GM12878 (cell line): Measurements from ENCODE around the gene UCKL1. TPM values are rescaled to one million over a fixed set of nuclear protein-coding genes. Genes with fewer than 3 reads are reported as not detected.
A peak's percentile ranks its signal among the peaks of the same experiment; 100 is the strongest.

ENCODE experiments used
- BACH1 ChIP-seq: fragments of 450-650 bp; IDR thresholded peaks from 2 replicates; pipeline ENCODE4 v1.6.1; 2017; ENCODE audit warnings: mild to moderate bottlenecking, borderline replicate concordance
- BCL11A ChIP-seq: IDR thresholded peaks from 2 replicates; pipeline ENCODE4 v1.6.1; 2011; ENCODE audit warnings: low read depth, low read length
- CHD4 ChIP-seq: fragments of 200-600 bp; sonication (generic); IDR thresholded peaks from 2 replicates; pipeline ENCODE4 v1.6.1; 2016; ENCODE audit warnings: mild to moderate bottlenecking
- DPF2 ChIP-seq: fragments of 450-650 bp; IDR thresholded peaks from 2 replicates; pipeline ENCODE4 v1.6.1; 2017; ENCODE audit warnings: mild to moderate bottlenecking
- IRF4 ChIP-seq: IDR thresholded peaks from 2 replicates; pipeline ENCODE4 v1.6.1; 2011; ENCODE audit warnings: low read depth, low read length
- NFYA ChIP-seq: IDR thresholded peaks from 2 replicates; pipeline ENCODE4 v1.6.1; 2011; ENCODE audit warnings: low read depth, mild to moderate bottlenecking, low read length, improper control_type of control experiment, borderline replicate concordance
- NRF1 ChIP-seq: conservative IDR thresholded peaks from 2 replicates; pipeline ENCODE4 v1.6.1; 2011; ENCODE audit warnings: mild to moderate bottlenecking, low read depth, low read length, improper control_type of control experiment
- PAX5 ChIP-seq: IDR thresholded peaks from 2 replicates; pipeline ENCODE4 v1.6.1; 2011; ENCODE audit warnings: low read depth, low read length, borderline replicate concordance
- PAX8 ChIP-seq: fragments of 450-650 bp; IDR thresholded peaks from 2 replicates; pipeline ENCODE4 v1.6.1; 2017; ENCODE audit warnings: mild to moderate bottlenecking, moderate library complexity
- RAD21 ChIP-seq: IDR thresholded peaks from 2 replicates; pipeline ENCODE4 v1.6.1; 2011; ENCODE audit warnings: mild to moderate bottlenecking, low read depth, low read length, moderate library complexity; ENCODE audit not compliant: insufficient read depth
- RAD51 ChIP-seq: fragments of 450-650 bp; IDR thresholded peaks from 2 replicates; pipeline ENCODE4 v1.6.1; 2016; ENCODE audit warnings: moderate library complexity, mild to moderate bottlenecking, inconsistent platforms
- RELA ChIP-seq: fragments of 450-650 bp; IDR thresholded peaks from 2 replicates; pipeline ENCODE4 v1.8.0; 2014; ENCODE audit warnings: borderline replicate concordance; ENCODE audit not compliant: partially characterized antibody
- SMAD5 ChIP-seq: IDR thresholded peaks from 2 replicates; pipeline ENCODE4 v1.6.1; 2016; ENCODE audit warnings: antibody characterized with exemption, low read depth
- ZNF207 ChIP-seq: fragments of 450-650 bp; IDR thresholded peaks from 2 replicates; pipeline ENCODE4 v1.6.1; 2014; ENCODE audit warnings: antibody characterized with exemption, mild to moderate bottlenecking, borderline replicate concordance
- ZNF384 ChIP-seq: IDR thresholded peaks from 2 replicates; pipeline ENCODE4 v1.6.1; 2012; ENCODE audit warnings: low read depth, mild to moderate bottlenecking, low read length, improper control_type of control experiment, borderline replicate concordance
- ZNF622 ChIP-seq: fragments of 450-650 bp; IDR thresholded peaks from 2 replicates; pipeline ENCODE4 v1.6.1; 2017; ENCODE audit warnings: mild to moderate bottlenecking, inconsistent platforms
- ZZZ3 ChIP-seq: IDR thresholded peaks from 2 replicates; pipeline ENCODE4 v1.6.1; 2011; ENCODE audit warnings: low read depth; ENCODE audit not compliant: control insufficient read depth, insufficient read length
- polyA plus RNA-seq, 11 experiments: library from polyadenylated mRNA; depleted of rRNA in 4 of 11; unstranded in 6 of 11; stranded (reverse) in 5 of 11; fragments of >200 nt; fragmentation: Nextera tagmentation in 4 of 11; fragmentation: Illumina TruSeq in 1 of 11; extraction: Ambion mirVana in 4 of 11; extraction: Trizol in 1 of 11; gene quantifications; 1 replicate in 1 of 11; 2 replicates in 10 of 11; pipeline versions ENCODE4 v1.2.1 to v1.2.3, GENCODE V29; 2011 to 2016; ENCODE audit warnings: inconsistent platforms in 2 of 11, missing spikeins in 2 of 11, low read depth in 1 of 11
- total RNA-seq, 4 experiments: library from RNA; depleted of rRNA in 3 of 4; stranded (reverse); fragments of >200 nt in 3 of 4; fragmentation: Illumina TruSeq in 1 of 4; extraction: Trizol in 1 of 4; gene quantifications; 2 replicates each; pipeline versions ENCODE4 v1.2.1 to v1.2.3, GENCODE V29; 2013 to 2021
- TF ChIP-seq, protein P1 (sequence below): IDR thresholded peaks from 2 replicates; pipeline ENCODE4 v1.6.1; 2012; ENCODE audit warnings: low read length, inconsistent platforms
- TF ChIP-seq, protein P2 (sequence below): IDR thresholded peaks from 2 replicates; pipeline ENCODE4 v1.6.1; 2011; ENCODE audit warnings: low read depth, low read length, improper control_type of control experiment, borderline replicate concordance
- TF ChIP-seq, protein P3 (sequence below): fragments of 150-350 bp; IDR thresholded peaks from 2 replicates; pipeline ENCODE4 v1.6.1; 2016; ENCODE audit warnings: low read depth, low read length
- TF ChIP-seq, protein P4 (sequence below): IDR thresholded peaks from 2 replicates; pipeline ENCODE4 v1.6.1; 2011; ENCODE audit warnings: low read depth, mild to moderate bottlenecking, low read length, moderate library complexity, borderline replicate concordance; ENCODE audit errors: extremely low read depth
- TF ChIP-seq, protein P5 (sequence below): fragments of 450-650 bp; conservative IDR thresholded peaks from 2 replicates; pipeline ENCODE4 v1.6.1; 2017; ENCODE audit warnings: mild to moderate bottlenecking, moderate library complexity

The UCKL1 gene
- total and polyA plus RNA-seq, 10 of the 15 experiments (the other 5 are each of a cell fraction or from before 2014, with no cell fraction given), result 2.4 to 36.3 (median 24.8) TPM

DNA sequence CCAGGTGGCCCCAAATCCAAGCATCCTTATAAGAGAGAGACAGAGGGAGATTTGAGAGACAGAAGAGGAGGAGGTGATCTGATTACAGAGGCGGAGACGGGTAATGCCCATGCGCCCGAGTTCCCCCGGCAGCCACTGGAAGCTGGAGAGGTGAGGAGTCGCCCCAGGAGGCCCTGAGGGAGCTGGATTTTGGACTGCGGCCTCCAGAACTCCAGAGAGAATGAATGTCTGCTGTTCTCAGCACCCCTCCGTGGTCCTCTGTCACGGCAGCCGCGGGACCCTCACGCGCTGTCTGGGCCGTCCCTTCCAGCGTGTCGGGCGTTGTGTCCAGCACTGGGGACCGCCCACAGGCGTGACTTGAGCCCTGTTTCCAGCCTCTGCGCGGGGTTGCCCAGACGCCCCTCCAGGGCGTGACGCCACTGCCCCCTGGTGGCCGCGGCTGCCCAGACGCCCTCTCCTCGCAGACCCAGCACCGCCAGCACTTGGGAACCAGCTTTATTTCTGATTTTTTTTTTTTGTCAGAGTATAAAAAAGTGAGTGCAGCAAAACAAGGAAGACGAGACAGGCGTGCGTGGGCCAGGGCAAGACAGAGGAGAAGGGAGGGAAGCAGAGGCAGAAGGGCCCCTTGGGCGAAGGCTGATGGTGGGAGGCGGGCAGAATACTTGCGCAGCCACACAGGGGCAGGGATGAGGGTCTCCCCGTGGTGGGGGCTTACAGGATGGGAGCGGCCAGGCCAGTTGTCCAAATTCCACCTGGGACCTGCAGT is 17.6 kb upstream of the UCKL1 start (continued):
- TF ChIP-seq, protein P1, sequence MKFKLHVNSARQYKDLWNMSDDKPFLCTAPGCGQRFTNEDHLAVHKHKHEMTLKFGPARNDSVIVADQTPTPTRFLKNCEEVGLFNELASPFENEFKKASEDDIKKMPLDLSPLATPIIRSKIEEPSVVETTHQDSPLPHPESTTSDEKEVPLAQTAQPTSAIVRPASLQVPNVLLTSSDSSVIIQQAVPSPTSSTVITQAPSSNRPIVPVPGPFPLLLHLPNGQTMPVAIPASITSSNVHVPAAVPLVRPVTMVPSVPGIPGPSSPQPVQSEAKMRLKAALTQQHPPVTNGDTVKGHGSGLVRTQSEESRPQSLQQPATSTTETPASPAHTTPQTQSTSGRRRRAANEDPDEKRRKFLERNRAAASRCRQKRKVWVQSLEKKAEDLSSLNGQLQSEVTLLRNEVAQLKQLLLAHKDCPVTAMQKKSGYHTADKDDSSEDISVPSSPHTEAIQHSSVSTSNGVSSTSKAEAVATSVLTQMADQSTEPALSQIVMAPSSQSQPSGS, result no peak
- TF ChIP-seq RAD21 (peak; percentile 77), ZNF207 (no peak), CHD4 (no peak), NRF1 (no peak), DPF2 (no peak), ZZZ3 (no peak), PAX5 (no peak), RELA (no peak), IRF4 (no peak), BCL11A (no peak), BACH1 (0 out of 2 replicates have a peak, but pooled peaks have one; percentile 50), PAX8 (no peak), ZNF384 (peak; percentile 57; the same call in 1 of the 2 replicates), ZNF622 (no peak), RAD51 (no peak), SMAD5 (no peak), NFYA (no peak)
- TF ChIP-seq, protein P2, sequence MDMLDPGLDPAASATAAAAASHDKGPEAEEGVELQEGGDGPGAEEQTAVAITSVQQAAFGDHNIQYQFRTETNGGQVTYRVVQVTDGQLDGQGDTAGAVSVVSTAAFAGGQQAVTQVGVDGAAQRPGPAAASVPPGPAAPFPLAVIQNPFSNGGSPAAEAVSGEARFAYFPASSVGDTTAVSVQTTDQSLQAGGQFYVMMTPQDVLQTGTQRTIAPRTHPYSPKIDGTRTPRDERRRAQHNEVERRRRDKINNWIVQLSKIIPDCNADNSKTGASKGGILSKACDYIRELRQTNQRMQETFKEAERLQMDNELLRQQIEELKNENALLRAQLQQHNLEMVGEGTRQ, result no peak
- TF ChIP-seq, protein P3, sequence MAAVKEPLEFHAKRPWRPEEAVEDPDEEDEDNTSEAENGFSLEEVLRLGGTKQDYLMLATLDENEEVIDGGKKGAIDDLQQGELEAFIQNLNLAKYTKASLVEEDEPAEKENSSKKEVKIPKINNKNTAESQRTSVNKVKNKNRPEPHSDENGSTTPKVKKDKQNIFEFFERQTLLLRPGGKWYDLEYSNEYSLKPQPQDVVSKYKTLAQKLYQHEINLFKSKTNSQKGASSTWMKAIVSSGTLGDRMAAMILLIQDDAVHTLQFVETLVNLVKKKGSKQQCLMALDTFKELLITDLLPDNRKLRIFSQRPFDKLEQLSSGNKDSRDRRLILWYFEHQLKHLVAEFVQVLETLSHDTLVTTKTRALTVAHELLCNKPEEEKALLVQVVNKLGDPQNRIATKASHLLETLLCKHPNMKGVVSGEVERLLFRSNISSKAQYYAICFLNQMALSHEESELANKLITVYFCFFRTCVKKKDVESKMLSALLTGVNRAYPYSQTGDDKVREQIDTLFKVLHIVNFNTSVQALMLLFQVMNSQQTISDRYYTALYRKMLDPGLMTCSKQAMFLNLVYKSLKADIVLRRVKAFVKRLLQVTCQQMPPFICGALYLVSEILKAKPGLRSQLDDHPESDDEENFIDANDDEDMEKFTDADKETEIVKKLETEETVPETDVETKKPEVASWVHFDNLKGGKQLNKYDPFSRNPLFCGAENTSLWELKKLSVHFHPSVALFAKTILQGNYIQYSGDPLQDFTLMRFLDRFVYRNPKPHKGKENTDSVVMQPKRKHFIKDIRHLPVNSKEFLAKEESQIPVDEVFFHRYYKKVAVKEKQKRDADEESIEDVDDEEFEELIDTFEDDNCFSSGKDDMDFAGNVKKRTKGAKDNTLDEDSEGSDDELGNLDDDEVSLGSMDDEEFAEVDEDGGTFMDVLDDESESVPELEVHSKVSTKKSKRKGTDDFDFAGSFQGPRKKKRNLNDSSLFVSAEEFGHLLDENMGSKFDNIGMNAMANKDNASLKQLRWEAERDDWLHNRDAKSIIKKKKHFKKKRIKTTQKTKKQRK, result no peak
- TF ChIP-seq, protein P4, sequence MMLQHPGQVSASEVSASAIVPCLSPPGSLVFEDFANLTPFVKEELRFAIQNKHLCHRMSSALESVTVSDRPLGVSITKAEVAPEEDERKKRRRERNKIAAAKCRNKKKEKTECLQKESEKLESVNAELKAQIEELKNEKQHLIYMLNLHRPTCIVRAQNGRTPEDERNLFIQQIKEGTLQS, result no peak
- TF ChIP-seq, protein P5, sequence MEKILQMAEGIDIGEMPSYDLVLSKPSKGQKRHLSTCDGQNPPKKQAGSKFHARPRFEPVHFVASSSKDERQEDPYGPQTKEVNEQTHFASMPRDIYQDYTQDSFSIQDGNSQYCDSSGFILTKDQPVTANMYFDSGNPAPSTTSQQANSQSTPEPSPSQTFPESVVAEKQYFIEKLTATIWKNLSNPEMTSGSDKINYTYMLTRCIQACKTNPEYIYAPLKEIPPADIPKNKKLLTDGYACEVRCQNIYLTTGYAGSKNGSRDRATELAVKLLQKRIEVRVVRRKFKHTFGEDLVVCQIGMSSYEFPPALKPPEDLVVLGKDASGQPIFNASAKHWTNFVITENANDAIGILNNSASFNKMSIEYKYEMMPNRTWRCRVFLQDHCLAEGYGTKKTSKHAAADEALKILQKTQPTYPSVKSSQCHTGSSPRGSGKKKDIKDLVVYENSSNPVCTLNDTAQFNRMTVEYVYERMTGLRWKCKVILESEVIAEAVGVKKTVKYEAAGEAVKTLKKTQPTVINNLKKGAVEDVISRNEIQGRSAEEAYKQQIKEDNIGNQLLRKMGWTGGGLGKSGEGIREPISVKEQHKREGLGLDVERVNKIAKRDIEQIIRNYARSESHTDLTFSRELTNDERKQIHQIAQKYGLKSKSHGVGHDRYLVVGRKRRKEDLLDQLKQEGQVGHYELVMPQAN, result no peak
